Measurements from ENCODE around the gene DNAJC27.

Gene DNAJC27

GRCh38 chr2:24984912-24985311 lies 13.2 kb upstream of the DNAJC27 start:
- H3K4me1 ChIP-seq (ENCODE audit: insufficient read depth, low read length, severe bottlenecking) = no peaks in the 10 kb centered on the region
- H3K79me2 ChIP-seq (ENCODE audit: insufficient read depth, low read length) = no peaks in the 10 kb centered on the region
- H3K36me3 ChIP-seq (ENCODE audit: insufficient read depth, low read length) = no peaks in the 10 kb centered on the region
- H4K20me1 ChIP-seq (ENCODE audit: insufficient read depth, low read length) = no peaks in the 10 kb centered on the region
- TF ChIP-seq EZH2 (IDR thresholded peaks at IDR 0.05; ENCODE audit: borderline replicate concordance, low read length) = no peak
- TF ChIP-seq CTCF (IDR thresholded peaks at IDR 0.05; ENCODE audit: low read length) = no peak
- H3K9ac ChIP-seq (ENCODE audit: low read length) = no peak overlapping the region
- no peaks in the 10 kb centered on the region for H3F3A ChIP-seq (ENCODE audit: insufficient read depth, low read length)
- H3K27me3 ChIP-seq (ENCODE audit: insufficient read depth, low read length) = no peaks in the 10 kb centered on the region
- no peaks in the 10 kb centered on the region for H3K9me3 ChIP-seq (ENCODE audit: low read length)
- H3K4me3 ChIP-seq (ENCODE audit: low read depth, low read length, poor library complexity, severe bottlenecking) = no peak overlapping the region
- H3K27ac ChIP-seq (ENCODE audit: low read depth, low read length, poor library complexity, severe bottlenecking) = no peak overlapping the region
- H3K9me2 ChIP-seq (ENCODE audit: low read depth, low read length) = no peaks in the 10 kb centered on the region
- H3K4me2 ChIP-seq (ENCODE audit: low read length) = no peak overlapping the region
- no peak overlapping the region for H2AFZ ChIP-seq (ENCODE audit: low read length)

- Histone ChIP-seq H3K9me2 (ENCODE audit: low read depth, low read length) (no peaks in the 10 kb centered on the region), H3K27me3 (ENCODE audit: insufficient read depth, low read length) (no peaks in the 10 kb centered on the region), H3K4me1 (ENCODE audit: insufficient read depth, low read length, severe bottlenecking) (no peaks in the 10 kb centered on the region), H3F3A (ENCODE audit: insufficient read depth, low read length) (no peaks in the 10 kb centered on the region), H3K9me3 (ENCODE audit: low read length) (no peaks in the 10 kb centered on the region), H3K27ac (ENCODE audit: low read depth, low read length, poor library complexity, severe bottlenecking) (no peak overlapping the region), H4K20me1 (ENCODE audit: insufficient read depth, low read length) (no peaks in the 10 kb centered on the region), H3K79me2 (ENCODE audit: insufficient read depth, low read length) (no peaks in the 10 kb centered on the region), H3K4me2 (ENCODE audit: low read length) (no peak overlapping the region), H3K36me3 (ENCODE audit: insufficient read depth, low read length) (no peaks in the 10 kb centered on the region), H3K4me3 (ENCODE audit: low read depth, low read length, poor library complexity, severe bottlenecking) (no peak overlapping the region), H3K9ac (ENCODE audit: low read length) (no peak overlapping the region), H2AFZ (ENCODE audit: low read length) (no peak overlapping the region)
- TF ChIP-seq EZH2 (IDR thresholded peaks at IDR 0.05; ENCODE audit: borderline replicate concordance, low read length) (no peak), CTCF (IDR thresholded peaks at IDR 0.05; ENCODE audit: low read length) (no peak)
Observed at GRCh38 chr2:24981411-24982136, 9.8 kb upstream of the DNAJC27 start.

GRCh38 chr2:24978661-24979060 lies 6.9 kb upstream of the DNAJC27 start:
- no peaks in the 10 kb centered on the region for H3K27me3 ChIP-seq (ENCODE audit: insufficient read depth, low read length)
- H3K9ac ChIP-seq (ENCODE audit: low read length) = no peak overlapping the region
- no peaks in the 10 kb centered on the region for H4K20me1 ChIP-seq (ENCODE audit: insufficient read depth, low read length)
- H2AFZ ChIP-seq (ENCODE audit: low read length) = no peak overlapping the region
- H3K36me3 ChIP-seq (ENCODE audit: insufficient read depth, low read length) = no peaks in the 10 kb centered on the region
- H3K9me3 ChIP-seq (ENCODE audit: low read length) = no peaks in the 10 kb centered on the region
- no peak overlapping the region for H3K4me2 ChIP-seq (ENCODE audit: low read length)
- H3K79me2 ChIP-seq (ENCODE audit: insufficient read depth, low read length) = no peaks in the 10 kb centered on the region
- no peaks in the 10 kb centered on the region for H3K4me1 ChIP-seq (ENCODE audit: insufficient read depth, low read length, severe bottlenecking)
- no peak overlapping the region for H3K4me3 ChIP-seq (ENCODE audit: low read depth, low read length, poor library complexity, severe bottlenecking)
- H3K27ac ChIP-seq (ENCODE audit: low read depth, low read length, poor library complexity, severe bottlenecking) = no peak overlapping the region
- TF ChIP-seq EZH2 (IDR thresholded peaks at IDR 0.05; ENCODE audit: borderline replicate concordance, low read length) (no peak), CTCF (IDR thresholded peaks at IDR 0.05; ENCODE audit: low read length) (no peak)
- no peaks in the 10 kb centered on the region for H3K9me2 ChIP-seq (ENCODE audit: low read depth, low read length)
- H3F3A ChIP-seq (ENCODE audit: insufficient read depth, low read length) = no peaks in the 10 kb centered on the region

All from OCI-LY1 (cell line).